ENCODE measurements around the gene TMEM184A. TPM values are rescaled to one million over a fixed set of nuclear protein-coding genes. Genes with fewer than 3 reads are reported as not detected.

The TMEM184A gene
- total and polyA plus RNA-seq, 2 donors (not counting 1 experiment from before 2014, with no cell fraction given) = not detected

DNA sequence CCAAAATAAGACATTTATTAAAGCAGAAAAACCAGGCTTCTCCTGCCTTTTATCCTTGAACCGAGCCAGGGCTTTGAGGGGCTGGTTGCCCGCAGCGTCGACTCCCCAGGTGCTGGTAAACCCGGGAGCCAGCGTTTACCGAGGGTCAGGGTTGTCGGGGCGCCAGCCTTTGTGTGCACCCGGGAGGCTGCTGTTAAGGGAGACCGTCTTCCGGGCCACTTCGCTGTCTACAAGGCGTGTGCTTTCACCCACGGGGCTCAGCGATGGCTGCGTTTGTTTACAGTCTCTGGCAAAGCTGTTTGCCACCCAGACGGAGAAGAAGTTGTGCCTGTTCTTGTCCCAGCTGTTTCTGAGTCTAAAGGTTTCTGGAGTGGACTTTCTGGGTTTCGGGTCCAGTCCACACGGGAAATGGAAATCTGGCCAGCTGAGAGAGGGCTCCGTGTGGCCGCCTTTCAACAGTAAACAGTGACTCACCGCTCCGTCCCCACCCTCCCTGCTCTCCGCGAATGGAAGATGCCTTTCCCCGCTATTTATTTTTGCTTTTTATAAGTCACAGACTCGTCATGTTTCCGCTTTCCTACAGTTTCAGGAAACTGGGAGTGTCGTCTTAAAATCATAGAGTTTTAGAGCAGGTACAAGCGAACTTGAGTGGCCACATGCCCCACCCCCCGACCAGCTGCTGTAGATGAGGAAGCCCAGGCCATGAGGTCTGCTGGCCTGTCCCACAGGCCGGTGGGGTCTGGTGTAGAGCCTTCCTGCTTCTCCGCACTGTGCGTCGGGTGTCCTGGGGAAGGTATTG, 23.4 kb downstream of the TMEM184A start:
- CTCF ChIA-PET = interaction anchor here (0.7 to 2.0 kb wide), 3 partner anchors 14 to 26 kb away, joined by 3 to 10 read pairs (median 3); no protein-coding TSS in a partner anchor
- DNase-seq (peak; percentile 55), ATAC-seq (ENCODE audit: low read depth) (peak; percentile 36)
- no peaks in the 10 kb centered on the region for H3K27me3 ChIP-seq (replicated peaks in 1 of 4; ENCODE audit: control extremely low read depth in 1 of 4, control insufficient read depth in 3 of 4, insufficient read depth in 4 of 4, low read length in 3 of 4)
- peaks cover 30% of the 10 kb centered on the region for H3K4me1 Mint-ChIP-seq
- no peaks in the 10 kb centered on the region for H3K27me3 Mint-ChIP-seq
- peaks cover 0 to 20% of the 10 kb centered on the region in 2 experiments for H3K36me3 ChIP-seq (replicated peaks in 1 of 2; ENCODE audit: control extremely low read depth in 1 of 2, control insufficient read depth in 1 of 2, extremely low read depth in 1 of 2, insufficient read depth in 2 of 2, low read length in 1 of 2)
- H3K9me3 Mint-ChIP-seq (ENCODE audit: insufficient read depth) = no peaks in the 10 kb centered on the region
- 4% methylated on average over 33 of the region's 36 CpGs for WGBS (ENCODE audit: insufficient coverage)
- intact Hi-C loops (cut with micrococcal nuclease) = no loop called here
- H3K27ac Mint-ChIP-seq = peak overlapping the region; percentile 94
- POLR2A ChIA-PET = interaction anchor here (1.5 kb wide), 1 partner anchor 23 kb away, joined by 3 read pairs; the partner anchor contains the start of gene TMEM184A
- H2AFZ ChIP-seq (ENCODE audit: insufficient read depth, low read depth, low read length, poor library complexity, severe bottlenecking) = no peak overlapping the region
- TF ChIP-seq EZH2 (IDR thresholded peaks at IDR 0.05; ENCODE audit: borderline replicate concordance, insufficient read depth, low read depth, low read length, poor library complexity, severe bottlenecking) = no peak
- TF ChIP-seq, protein P1, sequence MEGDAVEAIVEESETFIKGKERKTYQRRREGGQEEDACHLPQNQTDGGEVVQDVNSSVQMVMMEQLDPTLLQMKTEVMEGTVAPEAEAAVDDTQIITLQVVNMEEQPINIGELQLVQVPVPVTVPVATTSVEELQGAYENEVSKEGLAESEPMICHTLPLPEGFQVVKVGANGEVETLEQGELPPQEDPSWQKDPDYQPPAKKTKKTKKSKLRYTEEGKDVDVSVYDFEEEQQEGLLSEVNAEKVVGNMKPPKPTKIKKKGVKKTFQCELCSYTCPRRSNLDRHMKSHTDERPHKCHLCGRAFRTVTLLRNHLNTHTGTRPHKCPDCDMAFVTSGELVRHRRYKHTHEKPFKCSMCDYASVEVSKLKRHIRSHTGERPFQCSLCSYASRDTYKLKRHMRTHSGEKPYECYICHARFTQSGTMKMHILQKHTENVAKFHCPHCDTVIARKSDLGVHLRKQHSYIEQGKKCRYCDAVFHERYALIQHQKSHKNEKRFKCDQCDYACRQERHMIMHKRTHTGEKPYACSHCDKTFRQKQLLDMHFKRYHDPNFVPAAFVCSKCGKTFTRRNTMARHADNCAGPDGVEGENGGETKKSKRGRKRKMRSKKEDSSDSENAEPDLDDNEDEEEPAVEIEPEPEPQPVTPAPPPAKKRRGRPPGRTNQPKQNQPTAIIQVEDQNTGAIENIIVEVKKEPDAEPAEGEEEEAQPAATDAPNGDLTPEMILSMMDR (IDR thresholded peaks at IDR 0.05) = no peak
- peak overlapping the region; percentile 92 for H3K4me3 Mint-ChIP-seq
- H3K27ac ChIP-seq (ENCODE audit: low read length in 2 of 2) = peak overlapping the region; percentile 78 to 84
- peaks cover 77% of the 10 kb centered on the region for H3K79me2 ChIP-seq (ENCODE audit: control insufficient read depth, insufficient read depth, low read length)
- peak overlapping the region; percentile 72 for H3K9ac ChIP-seq (ENCODE audit: low read length)
- H4K20me1 ChIP-seq (ENCODE audit: control insufficient read depth, insufficient read depth, low read length, poor library complexity, severe bottlenecking) = peaks cover 65% of the 10 kb centered on the region
- H3K9me3 ChIP-seq (ENCODE audit: control extremely low read depth in 1 of 3, control insufficient read depth in 2 of 3, insufficient read depth in 1 of 3, low read length in 2 of 3) = no peaks in the 10 kb centered on the region
- H3K4me3 ChIP-seq (ENCODE audit: control extremely low read depth in 1 of 5, extremely low read depth in 1 of 5, insufficient read depth in 1 of 5, low read depth in 2 of 5, low read length in 4 of 5) = peak overlapping the region; percentile 56 to 73 (median 61)
- H3K4me1 ChIP-seq (ENCODE audit: control insufficient read depth in 2 of 2, insufficient read depth in 2 of 2, low read length in 2 of 2) = peaks cover 24 to 38% of the 10 kb centered on the region in 2 donors
- peak overlapping the region; percentile 97 for H3K4me2 ChIP-seq (replicated peaks; ENCODE audit: low read depth, low read length, poor library complexity, severe bottlenecking)

All from B cell (primary cell).